PC-3 (cell line): Measurements from ENCODE around the gene DIAPH3.

Experiments
- CTCF ChIP-seq: fragments of 300-600 bp; sonication (generic); conservative IDR thresholded peaks from 2 replicates; pipeline ENCODE4 v1.5.1; 2017; ENCODE audit warnings: antibody characterized with exemption, low read depth, mild to moderate bottlenecking, low read length
- EZH2 ChIP-seq: fragments of 300-600 bp; sonication (generic); IDR thresholded peaks from one replicate; pipeline ENCODE4 v1.6.1; 2017; ENCODE audit warnings: antibody characterized with exemption, mild to moderate bottlenecking, low read length; ENCODE audit not compliant: unreplicated experiment
- EZH2phosphoT487 ChIP-seq: fragments of 300-600 bp; sonication (generic); IDR thresholded peaks from 2 replicates; pipeline ENCODE4 v1.6.1; 2018; ENCODE audit warnings: mild to moderate bottlenecking, antibody characterized with exemption, low read length, borderline replicate concordance

- TF ChIP-seq CTCF = no peak
- no peak for TF ChIP-seq EZH2
- no peak for TF ChIP-seq EZH2phosphoT487
These were observed 63.9 kb downstream of the DIAPH3 start for GRCh38 chr13:60099631-60100420.
